Superior temporal gyrus (tissue), 1 donor: ENCODE measurements around the gene SIGLEC6.

Source experiments
- DNase-seq: peaks from one replicate; pipeline ENCODE4 v3.0.0-alpha.2; 2016; ENCODE audit errors: extremely low spot score

Gene SIGLEC6

GRCh38 chr19:51476164-51476563, 55.3 kb downstream of the SIGLEC6 start:
- no peak for DNase-seq

DNA sequence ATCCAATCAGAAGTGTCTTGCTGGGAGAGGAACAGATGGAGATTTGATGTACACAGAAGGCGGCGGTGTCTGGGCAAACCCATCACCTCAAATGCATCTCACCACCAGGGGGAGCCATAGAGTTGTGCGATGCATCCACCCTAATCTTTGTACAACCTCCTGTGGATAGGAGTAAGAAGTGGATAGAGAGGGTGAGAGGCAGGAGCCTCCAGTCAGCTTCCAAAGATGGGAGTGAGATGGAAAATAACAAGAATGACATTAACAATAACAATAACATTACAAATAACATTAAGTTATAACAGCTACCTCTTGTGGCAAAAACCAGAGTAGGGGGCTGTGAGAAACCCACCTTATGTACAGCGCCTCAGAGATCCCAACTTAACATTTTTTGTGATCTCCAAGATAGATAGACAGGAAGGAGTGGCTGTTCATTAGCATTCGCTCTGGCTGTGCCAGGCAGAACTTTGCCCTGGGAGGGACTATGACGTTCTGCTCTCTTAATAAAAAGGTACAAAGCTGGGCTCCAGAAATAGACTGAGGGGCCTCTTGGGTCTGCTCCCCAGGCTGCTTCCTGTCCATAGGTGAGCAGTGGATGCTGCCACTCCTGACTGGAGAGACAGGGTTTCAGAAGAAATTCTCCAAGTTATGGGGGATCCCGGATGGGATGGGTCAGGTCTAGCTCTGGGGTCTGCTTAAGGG, 58.3 kb downstream of the SIGLEC6 start:
- DNase-seq: peak; percentile 86

- DNase-seq: no peak
These were observed 58.9 kb downstream of the SIGLEC6 start for GRCh38 chr19:51472607-51473006.

GRCh38 chr19:51471527-51471926, 59.9 kb downstream of the SIGLEC6 start:
- DNase-seq: no peak

DNA sequence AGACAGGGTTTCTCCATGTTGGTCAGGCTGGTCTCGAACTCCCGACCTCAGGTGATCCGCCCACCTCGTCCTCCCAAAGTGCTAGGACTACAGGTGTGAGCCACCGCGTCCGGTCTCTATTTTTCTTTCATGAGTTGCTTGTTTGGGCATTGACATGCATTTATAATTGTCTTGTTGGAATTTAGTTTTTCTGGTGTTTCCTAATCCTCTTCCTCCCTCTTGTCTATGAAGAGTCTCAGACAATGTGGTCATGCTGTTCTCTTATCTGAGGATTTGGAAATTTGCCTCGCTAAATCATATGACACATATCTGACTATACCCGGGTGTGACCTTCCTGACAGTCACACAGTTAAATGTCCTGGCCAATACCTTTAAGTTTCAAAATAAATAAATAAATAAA, 60.5 kb downstream of the SIGLEC6 start:
- no peak for DNase-seq

- no peak for DNase-seq
These were observed 61.8 kb downstream of the SIGLEC6 start for GRCh38 chr19:51469629-51470028.

DNA sequence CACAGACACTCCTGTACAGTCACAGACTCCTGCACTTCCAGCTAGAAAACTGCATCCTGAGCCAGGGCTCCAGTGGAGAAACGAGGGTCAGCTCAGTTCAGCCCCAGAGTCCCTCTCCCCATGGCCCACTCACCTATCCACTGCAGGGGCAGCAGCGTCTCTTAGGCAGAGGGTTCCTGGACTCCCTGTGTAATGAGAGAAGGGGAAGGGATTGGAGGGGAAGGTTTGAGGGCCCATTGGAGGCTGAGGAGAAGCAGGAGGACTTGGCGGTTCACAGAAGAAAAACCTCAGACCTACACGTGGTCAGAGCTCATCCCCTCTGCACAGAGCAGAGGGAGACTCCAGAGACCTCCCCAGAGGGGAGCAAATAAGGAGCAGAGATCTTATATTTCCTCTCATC, 62.3 kb downstream of the SIGLEC6 start:
- no peak for DNase-seq

GRCh38 chr19:51468545-51468920, 62.9 kb downstream of the SIGLEC6 start:
- no peak for DNase-seq

GRCh38 chr19:51467864-51468544, 63.5 kb downstream of the SIGLEC6 start:
- DNase-seq: no peak
